Stomach (tissue), 4 donors: ENCODE measurements around the gene ITFG2.

Experiments used
- POLR2A ChIP-seq, 4 donors: fragments of 450-650 bp; IDR thresholded peaks; one replicate each; pipeline ENCODE4 v1.6.1; 2016; ENCODE audit warnings: antibody characterized with exemption in 4 of 4, control low read depth in 2 of 4, mild to moderate bottlenecking in 1 of 4, moderate library complexity in 1 of 4
- POLR2AphosphoS5 ChIP-seq, 3 donors: sonication (generic); formaldehyde crosslinking; IDR thresholded peaks; one replicate each; pipeline ENCODE4 v1.6.1; 2016; ENCODE audit warnings: antibody characterized with exemption in 3 of 3
- TF ChIP-seq, protein P1 (sequence below), 7 experiments: fragments of 450-650 bp in 4 of 7; fragments of 200-600 bp in 3 of 7; sonication (generic) in 3 of 7; IDR thresholded peaks; one replicate each; pipeline ENCODE4 v1.5.1; 2016 to 2019; ENCODE audit warnings: antibody characterized with exemption in 7 of 7, control low read depth in 2 of 7, mild to moderate bottlenecking in 1 of 7

DNA sequence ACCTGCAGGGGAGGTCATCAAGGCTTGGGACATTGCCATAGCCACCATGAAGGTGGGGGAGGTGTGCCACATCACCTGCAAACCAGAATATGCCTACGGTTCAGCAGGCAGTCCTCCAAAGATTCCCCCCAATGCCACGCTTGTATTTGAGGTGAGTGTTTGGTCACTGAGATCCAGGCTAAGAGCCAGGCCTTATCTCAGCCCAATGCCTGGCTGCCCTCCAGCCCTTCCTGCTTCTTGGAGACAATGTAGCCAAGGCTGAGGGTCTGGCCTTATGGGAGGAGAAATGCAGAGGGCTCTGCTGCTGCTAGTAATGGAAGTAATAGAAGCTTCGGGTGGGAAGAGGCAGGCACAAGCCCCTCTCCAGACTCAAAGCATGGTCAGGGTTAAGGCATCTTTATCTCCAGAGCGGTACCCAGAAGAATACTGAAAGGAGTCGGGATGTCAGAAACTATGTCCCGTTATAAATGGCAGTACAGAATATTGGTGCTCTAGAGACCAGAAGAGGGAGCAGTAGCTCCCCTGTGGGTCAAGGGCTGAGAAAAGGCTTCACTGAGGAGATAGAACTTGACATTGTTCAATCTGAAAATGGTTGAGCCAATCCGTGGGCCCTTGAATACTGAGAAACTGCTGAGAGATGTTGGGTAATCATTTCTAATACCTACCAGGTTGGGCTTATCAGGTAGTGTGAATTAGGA is 14.6 kb upstream of the ITFG2 start:
- TF ChIP-seq, protein P1, sequence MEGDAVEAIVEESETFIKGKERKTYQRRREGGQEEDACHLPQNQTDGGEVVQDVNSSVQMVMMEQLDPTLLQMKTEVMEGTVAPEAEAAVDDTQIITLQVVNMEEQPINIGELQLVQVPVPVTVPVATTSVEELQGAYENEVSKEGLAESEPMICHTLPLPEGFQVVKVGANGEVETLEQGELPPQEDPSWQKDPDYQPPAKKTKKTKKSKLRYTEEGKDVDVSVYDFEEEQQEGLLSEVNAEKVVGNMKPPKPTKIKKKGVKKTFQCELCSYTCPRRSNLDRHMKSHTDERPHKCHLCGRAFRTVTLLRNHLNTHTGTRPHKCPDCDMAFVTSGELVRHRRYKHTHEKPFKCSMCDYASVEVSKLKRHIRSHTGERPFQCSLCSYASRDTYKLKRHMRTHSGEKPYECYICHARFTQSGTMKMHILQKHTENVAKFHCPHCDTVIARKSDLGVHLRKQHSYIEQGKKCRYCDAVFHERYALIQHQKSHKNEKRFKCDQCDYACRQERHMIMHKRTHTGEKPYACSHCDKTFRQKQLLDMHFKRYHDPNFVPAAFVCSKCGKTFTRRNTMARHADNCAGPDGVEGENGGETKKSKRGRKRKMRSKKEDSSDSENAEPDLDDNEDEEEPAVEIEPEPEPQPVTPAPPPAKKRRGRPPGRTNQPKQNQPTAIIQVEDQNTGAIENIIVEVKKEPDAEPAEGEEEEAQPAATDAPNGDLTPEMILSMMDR (IDR thresholded peaks at IDR 0.05), result no peak
- TF ChIP-seq POLR2A (IDR thresholded peaks at IDR 0.05) (no peak), POLR2AphosphoS5 (IDR thresholded peaks at IDR 0.05) (peak in 2 of 3 donors; percentile 16 to 20)
